ENCODE data around the gene PAGE2.
"Not testable (repeated sequence)": the region's sequence is repeated elsewhere in the genome, so short reads cannot be mapped to it uniquely, and the experiment has no call there.

PAGE2 gene

DNA sequence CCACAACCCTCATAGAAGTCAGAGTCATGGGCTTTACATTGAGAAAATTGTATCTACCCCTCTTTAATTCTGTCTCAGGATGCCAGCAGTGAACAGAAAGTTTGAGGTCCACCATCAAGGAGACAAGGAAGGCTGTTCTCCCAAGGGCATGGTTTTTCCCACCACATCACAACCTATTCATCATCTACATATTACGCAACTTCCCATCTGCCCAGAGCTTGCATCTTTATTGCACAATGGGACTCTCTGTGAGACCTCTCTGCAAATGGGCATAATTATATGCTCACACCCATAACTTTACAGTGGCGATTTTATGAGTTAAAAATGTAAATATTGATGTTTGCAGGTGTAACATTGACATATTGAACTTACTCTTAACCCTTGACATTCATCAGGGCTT, 38.9 kb downstream of the PAGE2 start:
- DNase-seq: peak; percentile 33

DNA sequence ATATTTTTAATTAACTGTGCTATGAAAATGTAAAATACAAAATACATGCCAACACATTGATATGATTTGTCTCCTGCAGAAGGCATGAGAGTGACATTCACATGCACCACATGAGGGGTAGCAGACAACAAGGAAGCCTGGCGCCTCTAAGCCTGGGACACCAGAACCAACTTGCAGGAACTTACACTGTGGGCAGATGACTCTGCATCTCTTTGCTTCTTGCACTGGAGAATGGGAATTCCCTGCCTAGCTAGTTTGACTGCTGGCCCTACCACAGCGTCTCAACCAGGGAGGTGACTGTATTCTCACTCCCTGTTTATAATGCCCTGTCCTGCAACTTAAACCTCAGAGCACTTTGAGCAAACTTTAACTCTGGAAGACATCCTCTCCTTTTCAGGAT, 40.5 kb downstream of the PAGE2 start:
- no peak for DNase-seq

DNA sequence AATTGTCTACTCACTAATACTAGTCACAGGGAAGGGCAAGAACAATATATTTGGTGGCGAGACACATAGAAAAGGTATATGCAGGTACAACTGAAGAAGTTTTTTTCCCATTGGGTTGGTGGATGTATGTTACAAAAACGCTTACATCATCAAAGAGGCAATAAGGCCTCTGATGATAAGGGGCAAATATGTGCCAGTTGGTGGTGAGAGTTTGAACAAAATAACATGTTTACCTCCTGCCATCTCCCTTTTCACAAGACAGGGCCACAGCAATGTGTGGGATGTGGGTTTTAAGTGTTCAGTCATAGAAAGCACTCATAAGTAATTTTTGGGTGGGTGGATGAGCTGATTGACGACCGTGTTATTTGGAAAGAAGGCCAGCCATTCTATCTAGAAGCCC, 41.7 kb downstream of the PAGE2 start:
- peak; percentile 36 for DNase-seq

DNA sequence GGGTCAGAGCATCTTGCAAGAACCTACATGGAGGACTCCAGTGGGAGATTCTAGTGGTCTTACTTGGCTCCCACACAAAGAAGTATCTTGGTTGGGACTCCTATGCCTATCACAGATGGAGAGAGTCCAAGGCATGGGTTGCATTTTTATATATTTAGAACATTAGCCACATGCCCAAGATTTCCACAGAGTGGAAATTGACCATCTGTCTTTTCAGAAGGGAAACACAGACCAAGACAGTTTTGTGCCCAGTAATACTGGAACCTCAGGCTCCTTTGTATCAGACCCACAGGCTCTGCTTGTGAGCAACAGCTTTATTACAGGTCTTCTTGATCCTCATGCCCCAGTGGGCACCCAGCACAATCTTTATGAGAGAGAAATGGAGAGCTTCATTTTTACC, 43.6 kb downstream of the PAGE2 start:
- DNase-seq: no peak

DNA sequence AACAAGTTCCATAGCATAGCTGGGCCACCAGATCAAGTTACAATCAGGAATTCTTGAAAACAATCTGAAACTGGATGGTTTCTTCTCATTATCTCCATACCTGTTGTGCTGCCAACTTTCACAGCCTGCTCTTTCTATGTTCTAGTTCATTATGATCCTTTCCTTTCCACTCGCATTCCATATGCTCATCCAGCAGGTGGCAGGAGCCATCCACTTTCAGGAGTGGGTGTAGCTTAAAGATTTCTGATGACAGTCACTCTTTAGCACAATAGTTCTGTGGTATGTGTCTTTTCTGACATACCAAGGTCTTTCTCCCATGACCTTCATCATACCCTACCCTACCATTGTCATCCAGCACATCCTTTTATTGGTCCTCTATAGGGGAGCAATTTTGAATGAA, 46.4 kb downstream of the PAGE2 start:
- DNase-seq: peak; percentile 64

DNA sequence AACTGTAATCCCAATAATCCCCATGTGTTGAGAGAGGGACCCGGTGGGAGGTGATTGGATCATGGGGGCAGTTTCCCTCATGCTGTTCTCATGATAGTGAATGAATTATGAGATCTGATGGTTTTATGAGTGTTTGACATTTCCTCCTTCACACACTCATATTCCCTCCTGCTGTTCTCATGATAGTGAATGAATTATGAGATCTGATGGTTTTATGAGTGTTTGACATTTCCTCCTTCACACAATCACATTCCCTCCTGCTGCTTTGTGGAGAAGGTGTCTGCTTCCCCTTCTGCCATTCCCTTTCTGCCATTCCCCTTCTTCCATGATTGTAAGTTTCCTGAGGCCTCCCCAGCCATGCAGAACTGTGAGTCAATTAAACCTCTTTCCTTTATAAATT, 52.0 kb downstream of the PAGE2 start:
- not testable (repeated sequence) for DNase-seq
